ENCODE data around the gene TCF4.

DNA sequence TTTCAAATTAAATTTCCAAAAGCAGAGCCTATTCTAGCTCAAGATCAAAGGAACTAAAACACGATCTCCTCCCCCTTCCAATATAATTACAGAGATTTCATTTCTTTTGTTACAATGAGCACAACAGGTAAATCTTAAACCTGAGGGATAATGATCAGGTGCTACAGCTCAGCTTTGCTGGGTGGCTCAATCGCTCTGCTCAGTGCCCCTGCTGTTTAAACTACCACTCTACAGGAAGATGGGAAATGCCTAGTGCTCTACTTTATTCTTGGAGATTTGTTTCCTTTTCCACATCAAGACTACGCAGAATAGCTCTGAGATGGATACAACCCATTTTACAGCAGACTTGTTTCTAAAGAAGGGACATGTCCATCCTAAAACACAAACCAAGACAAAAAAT lies 162.3 kb downstream of the TCF4 start:
- TF ChIP-seq POLR2A (IDR thresholded peaks at IDR 0.05) = no peak
- TF ChIP-seq POLR2AphosphoS5 (IDR thresholded peaks at IDR 0.05) = no peak
- TF ChIP-seq, protein P1, sequence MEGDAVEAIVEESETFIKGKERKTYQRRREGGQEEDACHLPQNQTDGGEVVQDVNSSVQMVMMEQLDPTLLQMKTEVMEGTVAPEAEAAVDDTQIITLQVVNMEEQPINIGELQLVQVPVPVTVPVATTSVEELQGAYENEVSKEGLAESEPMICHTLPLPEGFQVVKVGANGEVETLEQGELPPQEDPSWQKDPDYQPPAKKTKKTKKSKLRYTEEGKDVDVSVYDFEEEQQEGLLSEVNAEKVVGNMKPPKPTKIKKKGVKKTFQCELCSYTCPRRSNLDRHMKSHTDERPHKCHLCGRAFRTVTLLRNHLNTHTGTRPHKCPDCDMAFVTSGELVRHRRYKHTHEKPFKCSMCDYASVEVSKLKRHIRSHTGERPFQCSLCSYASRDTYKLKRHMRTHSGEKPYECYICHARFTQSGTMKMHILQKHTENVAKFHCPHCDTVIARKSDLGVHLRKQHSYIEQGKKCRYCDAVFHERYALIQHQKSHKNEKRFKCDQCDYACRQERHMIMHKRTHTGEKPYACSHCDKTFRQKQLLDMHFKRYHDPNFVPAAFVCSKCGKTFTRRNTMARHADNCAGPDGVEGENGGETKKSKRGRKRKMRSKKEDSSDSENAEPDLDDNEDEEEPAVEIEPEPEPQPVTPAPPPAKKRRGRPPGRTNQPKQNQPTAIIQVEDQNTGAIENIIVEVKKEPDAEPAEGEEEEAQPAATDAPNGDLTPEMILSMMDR (IDR thresholded peaks at IDR 0.05) = no peak
- no peak for TF ChIP-seq EP300 (IDR thresholded peaks at IDR 0.05)

All from sigmoid colon (tissue), 4 donors.